Measurements from ENCODE around the gene NOTO. TPM values are rescaled to one million over a fixed set of nuclear protein-coding genes. Genes with fewer than 3 reads are reported as not detected.
"Not testable (repeated sequence)": the region's sequence is repeated elsewhere in the genome, so short reads cannot be mapped to it uniquely, and the experiment has no call there.

Gene NOTO
- total RNA-seq = not detected
- long read RNA-seq = 0 reads

GRCh38 chr2:73202156-73203054 is at the start of gene NOTO:
NOTO (plus strand) TSS chr2:73202574; CDS start chr2:73202667, 93 bp downstream.
- DNase-seq (ENCODE audit: low spot score) = no peak
- intact Hi-C loops (cut with DNase I) = no loop called here

GRCh38 chr2:73156539-73157124 is 45.7 kb upstream of the NOTO start:
- intact Hi-C loops (cut with DNase I) = loop anchor here (1.0 to 2.0 kb wide), 2 partner anchors 71 to 264 kb away; no protein-coding TSS in a partner anchor
- DNase-seq (ENCODE audit: low spot score) = no peak

- DNase-seq (ENCODE audit: low spot score) = no peak
- intact Hi-C loops (cut with DNase I) = loop anchor here (2.0 kb wide), 1 partner anchor 170 kb away; no protein-coding TSS in a partner anchor
Measured at GRCh38 chr2:73162856-73163391, 39.5 kb upstream of the NOTO start.

GRCh38 chr2:73163483-73164367 is 38.6 kb upstream of the NOTO start:
- no peak for DNase-seq (ENCODE audit: low spot score)

GRCh38 chr2:73165978-73166377 is 36.4 kb upstream of the NOTO start:
- DNase-seq (ENCODE audit: low spot score); intact Hi-C loops (cut with DNase I): not testable (repeated sequence)

More at GRCh38 chr2:73163483-73164367, 38.6 kb upstream of the NOTO start:
- intact Hi-C loops (cut with DNase I) = loop anchor here (2.0 kb wide), 1 partner anchor 171 kb away; no protein-coding TSS in a partner anchor

GRCh38 chr2:73166813-73167212 is 35.6 kb upstream of the NOTO start:
- intact Hi-C loops (cut with DNase I) = not testable (repeated sequence)

GRCh38 chr2:73168348-73168747 is 34.0 kb upstream of the NOTO start:
- intact Hi-C loops (cut with DNase I); DNase-seq (ENCODE audit: low spot score): not testable (repeated sequence)

More at GRCh38 chr2:73166813-73167212, 35.6 kb upstream of the NOTO start:
- DNase-seq (ENCODE audit: low spot score) = not testable (repeated sequence)

- DNase-seq (ENCODE audit: low spot score); intact Hi-C loops (cut with DNase I): not testable (repeated sequence)
Measured at GRCh38 chr2:73170341-73170740, 32.0 kb upstream of the NOTO start.

GRCh38 chr2:73172963-73173362 is 29.4 kb upstream of the NOTO start:
- no peak for DNase-seq (ENCODE audit: low spot score)
- intact Hi-C loops (cut with DNase I) = no loop called here

GRCh38 chr2:73173781-73174180 is 28.6 kb upstream of the NOTO start:
- intact Hi-C loops (cut with DNase I) = no loop called here
- no peak for DNase-seq (ENCODE audit: low spot score)

GRCh38 chr2:73174244-73174643 is 28.1 kb upstream of the NOTO start:
- intact Hi-C loops (cut with DNase I) = no loop called here
- DNase-seq (ENCODE audit: low spot score) = no peak

GRCh38 chr2:73174941-73175662 is 27.3 kb upstream of the NOTO start:
- intact Hi-C loops (cut with DNase I) = loop anchor here (5.0 kb wide), 3 partner anchors 37 to 283 kb away; partner anchors contain the start of gene SMYD5

GRCh38 chr2:73175663-73176204 is 26.6 kb upstream of the NOTO start:
- intact Hi-C loops (cut with DNase I) = loop anchor here (5.0 kb wide), 3 partner anchors 37 to 283 kb away; partner anchors contain the start of gene SMYD5
- DNase-seq (ENCODE audit: low spot score) = peak; percentile 90

More at GRCh38 chr2:73174941-73175662, 27.3 kb upstream of the NOTO start:
- DNase-seq (ENCODE audit: low spot score) = no peak

- intact Hi-C loops (cut with DNase I) = loop anchor here (5.0 kb wide), 3 partner anchors 36 to 284 kb away; partner anchors contain the start of gene SMYD5
Measured at GRCh38 chr2:73176205-73176880, 26.0 kb upstream of the NOTO start.

GRCh38 chr2:73176881-73177644 is 25.3 kb upstream of the NOTO start:
- intact Hi-C loops (cut with DNase I) = loop anchor here (5.0 kb wide), 3 partner anchors 35 to 285 kb away; partner anchors contain the start of gene SMYD5
- DNase-seq (ENCODE audit: low spot score) = peak; percentile 92

More at GRCh38 chr2:73176205-73176880, 26.0 kb upstream of the NOTO start:
- DNase-seq (ENCODE audit: low spot score) = no peak

GRCh38 chr2:73177645-73178255 is 24.6 kb upstream of the NOTO start:
- DNase-seq (ENCODE audit: low spot score) = no peak
- intact Hi-C loops (cut with DNase I) = loop anchor here (5.0 kb wide), 3 partner anchors 35 to 285 kb away; partner anchors contain the start of gene SMYD5
